Astrocyte (in vitro differentiated cells and primary cell): ENCODE measurements around the gene HSPB2.

ENCODE experiments used
- CTCF ChIP-seq: IDR thresholded peaks from 2 replicates; pipeline ENCODE4 v1.5.1; 2011; ENCODE audit warnings: low read depth, mild to moderate bottlenecking, inconsistent platforms, low read length, moderate library complexity; ENCODE audit not compliant: insufficient read depth
- EZH2 ChIP-seq: IDR thresholded peaks from 2 replicates; pipeline ENCODE4 v1.6.1; 2012; ENCODE audit warnings: mild to moderate bottlenecking, low read length, inconsistent platforms; ENCODE audit not compliant: insufficient read depth

- TF ChIP-seq EZH2 = no peak
- TF ChIP-seq CTCF = no peak
These were observed 26.5 kb upstream of the HSPB2 start for GRCh38 chr11:111886032-111886431.
